Breast epithelium (tissue), 3 donors: Measurements from ENCODE around the gene NRL.

Source experiments
- POLR2A ChIP-seq: fragments of 450-650 bp; IDR thresholded peaks from one replicate; pipeline ENCODE4 v1.6.1; 2016; ENCODE audit warnings: antibody characterized with exemption, mild to moderate bottlenecking, moderate library complexity
- POLR2AphosphoS5 ChIP-seq, 3 donors: sonication (generic); formaldehyde crosslinking; IDR thresholded peaks; one replicate each; pipeline ENCODE4 v1.6.1; 2017; ENCODE audit warnings: antibody characterized with exemption in 3 of 3

- TF ChIP-seq POLR2AphosphoS5 (IDR thresholded peaks at IDR 0.05) (no peak), POLR2A (no peak)
Observed at GRCh38 chr14:24075485-24076301, 39.1 kb downstream of the NRL start.
